Left ventricle myocardium superior (tissue), 1 donor: ENCODE data around the gene AGXT. TPM values are rescaled to one million over a fixed set of nuclear protein-coding genes. Genes with fewer than 3 reads are reported as not detected.

Experiments
- ATAC-seq: fragments of 200-7000 bp; cut with Tn5 transposase; one replicate; pipeline ENCODE4 v1.9.1; 2020; ENCODE audit warnings: mild to moderate bottlenecking, moderate library complexity
- DNase-seq: peaks from one replicate; pipeline ENCODE4 v3.0.0-alpha.2; 2020
- intact Hi-C: fragments of 100-400 bp; cut with micrococcal nuclease; formaldehyde crosslinking; loops from one replicate; pipeline ENCODE4 v1.11.0; 2022
- total RNA-seq: library from RNA; stranded (reverse); fragmentation: NEBNext Ultra II Directional; extraction: Animal tissue kit (Norgen Biotek cat#: 25700); gene quantifications from one replicate; pipeline ENCODE4 v1.2.1, GENCODE V29; 2021
- donor health status: DM: no; HTN: yes; CAD: no; lungs with severe emphysema.

The AGXT gene
- total RNA-seq, 1 donor from 2014 or later, result 0.12 TPM

DNA sequence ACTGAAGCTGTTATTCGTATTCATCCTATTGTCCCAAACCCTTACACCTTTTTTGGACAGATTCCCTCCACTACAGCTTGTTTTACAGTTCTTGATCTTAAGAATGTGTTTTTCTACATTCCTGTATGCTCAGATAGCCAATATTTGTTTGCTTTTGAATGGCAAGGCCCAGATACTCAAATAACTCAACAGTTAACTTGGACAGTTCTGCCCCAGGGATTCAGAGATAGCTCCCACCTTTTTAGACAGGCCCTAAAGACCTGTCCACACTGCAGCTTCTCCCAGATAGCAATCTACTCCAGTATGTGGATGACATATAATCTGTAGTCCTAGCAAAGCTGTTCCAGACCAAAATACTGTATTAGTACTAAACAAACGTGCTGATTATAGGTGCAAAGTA lies 7.1 kb upstream of the AGXT start:
- intact Hi-C loops, result no loop called here
- DNase-seq, result no peak
- no peak for ATAC-seq

DNA sequence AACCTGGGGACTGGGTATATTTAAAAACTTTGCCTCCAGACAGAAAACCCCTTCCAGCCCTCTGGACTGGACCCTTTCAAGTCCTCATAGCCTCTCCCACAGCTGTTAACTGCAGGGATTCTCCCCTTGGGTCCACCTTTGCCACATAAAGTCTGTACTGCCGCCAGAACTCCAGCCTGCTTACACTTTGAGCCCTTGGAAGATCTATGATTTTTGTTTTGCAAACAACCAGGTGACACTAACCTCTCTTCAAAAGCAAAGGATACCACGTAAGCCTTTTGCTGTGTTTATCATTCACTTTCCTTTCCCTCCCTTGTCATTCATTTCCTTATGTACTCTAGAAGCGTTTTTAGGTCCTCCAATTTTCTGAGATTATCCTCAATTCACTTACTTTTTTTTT lies 4.1 kb upstream of the AGXT start:
- ATAC-seq, result no peak
- no peak for DNase-seq
- intact Hi-C loops, result no loop called here

- no peak for ATAC-seq
- intact Hi-C loops, result no loop called here
Measured at GRCh38 chr2:240865391-240865790, 3.2 kb upstream of the AGXT start.

DNA sequence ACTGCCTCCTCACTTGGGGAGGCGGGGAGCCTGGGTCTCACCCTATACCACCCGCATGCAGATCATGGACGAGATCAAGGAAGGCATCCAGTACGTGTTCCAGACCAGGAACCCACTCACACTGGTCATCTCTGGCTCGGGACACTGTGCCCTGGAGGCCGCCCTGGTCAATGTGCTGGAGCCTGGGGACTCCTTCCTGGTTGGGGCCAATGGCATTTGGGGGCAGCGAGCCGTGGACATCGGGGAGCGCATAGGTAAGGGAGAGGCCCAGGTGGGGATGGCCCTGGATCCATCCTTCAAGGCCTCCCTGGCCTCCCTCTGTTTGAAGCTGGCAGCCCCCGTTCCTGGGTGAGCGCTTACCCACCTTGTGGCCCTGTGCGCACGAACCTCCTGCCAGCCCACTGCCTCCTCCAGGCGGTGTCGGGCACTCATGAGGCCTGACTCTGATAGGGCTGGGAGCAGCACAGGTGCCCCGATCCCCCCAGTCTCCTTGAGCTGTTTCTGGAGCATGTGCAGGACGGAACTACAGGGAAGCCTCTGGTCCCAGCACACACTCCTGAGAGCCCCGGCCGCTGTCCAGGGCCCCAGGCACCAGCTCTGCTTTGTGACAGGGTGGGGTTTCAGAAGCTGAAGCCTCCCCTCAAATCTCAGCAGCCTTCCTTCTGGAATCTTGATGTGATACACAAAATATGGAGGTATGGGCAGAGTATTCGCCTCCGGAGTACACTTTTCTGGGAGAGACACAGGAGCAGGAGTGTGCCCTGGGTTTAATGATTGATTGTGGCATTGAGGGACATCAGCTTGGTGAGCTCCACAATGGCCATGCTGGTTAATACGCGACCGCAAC lies 708 bp downstream of the AGXT start:
- DNase-seq (no peak), ATAC-seq (no peak)
- intact Hi-C loops, result no loop called here

More at GRCh38 chr2:240865391-240865790, 3.2 kb upstream of the AGXT start:
- DNase-seq, result no peak

DNA sequence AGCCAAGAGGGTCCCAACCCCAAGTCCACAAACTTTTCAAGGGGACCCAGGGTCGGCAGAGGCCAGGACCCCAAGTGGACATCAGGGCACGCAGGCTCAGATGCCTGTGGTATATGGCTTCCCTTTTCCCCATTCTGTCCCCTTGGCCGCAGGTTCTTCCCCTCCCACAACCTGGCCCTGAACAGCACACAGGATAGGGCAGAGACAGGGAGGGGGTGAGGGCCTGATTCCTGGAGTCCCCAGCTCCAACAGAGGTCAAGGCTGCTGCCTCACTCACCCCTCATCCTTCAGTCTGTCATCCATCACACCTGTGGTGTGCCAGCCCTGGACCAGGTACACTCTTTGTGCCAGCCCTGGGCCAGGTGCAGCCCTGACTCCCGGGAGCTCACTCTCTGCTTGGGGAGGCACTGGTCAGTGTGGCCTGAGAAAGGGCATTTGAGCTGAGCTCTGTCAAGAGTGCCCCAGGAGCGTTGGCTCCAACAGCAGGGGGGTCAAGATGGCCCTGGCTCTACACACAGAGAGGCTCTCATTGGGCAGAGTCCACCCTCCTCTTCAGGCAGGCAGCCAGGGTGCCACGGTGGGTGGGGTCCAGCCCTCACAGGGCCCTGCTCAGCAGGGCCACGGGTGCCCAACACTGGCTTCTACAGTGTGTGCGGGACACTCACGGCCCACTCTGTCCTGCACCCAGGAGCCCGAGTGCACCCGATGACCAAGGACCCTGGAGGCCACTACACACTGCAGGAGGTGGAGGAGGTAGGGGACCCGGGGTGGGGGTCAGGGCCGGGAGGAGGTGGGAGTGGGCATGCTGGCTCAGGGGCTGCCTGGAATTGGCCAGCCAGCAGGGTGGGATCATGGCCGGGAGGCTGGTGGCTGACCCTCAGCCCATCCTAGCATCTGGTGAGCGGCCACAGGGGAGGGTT lies 1.6 kb downstream of the AGXT start:
- no peak for ATAC-seq
- no peak for DNase-seq
- intact Hi-C loops, result no loop called here

DNA sequence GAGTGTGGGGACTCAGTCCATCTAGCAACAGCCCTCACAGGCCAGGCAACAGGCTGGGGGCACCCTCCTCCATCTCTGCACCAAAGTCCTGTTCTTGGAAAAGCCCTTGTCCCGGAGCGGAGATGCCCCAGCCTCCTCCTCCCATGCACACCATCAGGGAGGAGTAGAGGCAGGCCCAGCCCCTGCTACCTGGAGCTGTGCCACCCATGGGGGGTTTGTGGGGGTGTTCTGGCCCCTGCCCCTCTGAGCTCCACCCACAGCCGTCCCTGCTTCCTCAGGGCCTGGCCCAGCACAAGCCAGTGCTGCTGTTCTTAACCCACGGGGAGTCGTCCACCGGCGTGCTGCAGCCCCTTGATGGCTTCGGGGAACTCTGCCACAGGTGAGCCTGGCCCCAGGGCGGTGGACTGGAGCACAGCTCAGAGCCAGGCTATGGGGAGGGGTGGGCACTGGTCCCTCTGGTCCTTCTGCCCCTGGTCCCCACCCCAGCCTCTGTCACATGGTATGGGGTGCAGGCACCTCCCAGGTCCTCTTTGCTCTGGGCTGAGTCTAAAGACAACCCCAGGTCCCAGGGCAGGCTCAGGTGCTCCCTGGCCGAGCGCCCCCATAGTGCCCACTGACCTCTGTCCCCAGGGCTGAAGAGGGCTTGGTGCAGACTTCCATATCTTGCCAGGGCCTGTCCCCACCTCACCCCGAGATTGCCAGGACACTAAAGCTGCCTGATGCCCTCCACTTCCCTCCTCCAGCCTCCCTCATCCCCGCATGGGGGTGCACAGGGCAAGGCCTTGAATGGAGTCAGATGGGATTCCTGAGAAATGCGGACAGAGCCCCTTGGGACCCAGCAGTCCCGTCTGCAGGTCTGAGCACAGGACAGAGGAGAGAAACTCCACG lies 2.7 kb downstream of the AGXT start:
- intact Hi-C loops, result no loop called here
- DNase-seq, result no peak
- ATAC-seq, result no peak

DNA sequence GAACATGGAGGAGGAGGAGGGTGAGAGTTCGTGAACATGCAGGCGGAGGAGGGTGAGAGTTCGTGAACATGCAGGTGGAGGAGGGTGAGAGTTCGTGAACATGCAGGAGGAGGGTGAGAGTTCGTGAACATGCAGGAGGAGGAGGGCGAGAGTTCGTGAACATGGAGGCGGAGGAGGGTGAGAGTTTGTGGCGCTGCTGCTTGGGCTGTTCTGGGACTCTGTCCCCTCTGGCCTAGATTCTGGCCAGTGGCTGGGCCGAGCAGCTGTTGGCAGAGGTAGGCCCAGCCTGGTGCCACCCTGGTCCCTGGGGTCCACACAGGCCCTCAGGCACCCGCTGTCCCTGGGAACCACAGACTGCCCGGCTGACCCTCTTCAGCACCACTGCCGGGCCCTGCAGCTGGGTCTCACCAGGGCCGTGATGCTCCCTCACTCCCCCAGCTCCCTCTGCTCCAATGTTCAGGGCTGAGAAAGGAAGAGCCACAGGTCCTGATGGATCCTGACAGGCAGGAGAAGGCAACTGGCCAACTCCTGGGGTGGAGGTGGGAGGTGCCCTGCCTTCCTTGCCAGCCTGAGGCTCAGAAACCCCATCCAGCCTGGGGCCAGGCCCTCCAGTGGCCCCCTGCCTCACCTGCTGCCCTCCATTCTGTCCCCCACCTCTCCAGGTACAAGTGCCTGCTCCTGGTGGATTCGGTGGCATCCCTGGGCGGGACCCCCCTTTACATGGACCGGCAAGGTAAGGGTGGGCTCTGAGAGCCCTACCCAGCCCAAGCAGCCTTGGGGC lies 3.9 kb downstream of the AGXT start:
- DNase-seq (no peak), ATAC-seq (no peak)
- intact Hi-C loops, result no loop called here

GRCh38 chr2:240873098-240873788 lies 4.6 kb downstream of the AGXT start:
- intact Hi-C loops, result no loop called here
- ATAC-seq (no peak), DNase-seq (no peak)

DNA sequence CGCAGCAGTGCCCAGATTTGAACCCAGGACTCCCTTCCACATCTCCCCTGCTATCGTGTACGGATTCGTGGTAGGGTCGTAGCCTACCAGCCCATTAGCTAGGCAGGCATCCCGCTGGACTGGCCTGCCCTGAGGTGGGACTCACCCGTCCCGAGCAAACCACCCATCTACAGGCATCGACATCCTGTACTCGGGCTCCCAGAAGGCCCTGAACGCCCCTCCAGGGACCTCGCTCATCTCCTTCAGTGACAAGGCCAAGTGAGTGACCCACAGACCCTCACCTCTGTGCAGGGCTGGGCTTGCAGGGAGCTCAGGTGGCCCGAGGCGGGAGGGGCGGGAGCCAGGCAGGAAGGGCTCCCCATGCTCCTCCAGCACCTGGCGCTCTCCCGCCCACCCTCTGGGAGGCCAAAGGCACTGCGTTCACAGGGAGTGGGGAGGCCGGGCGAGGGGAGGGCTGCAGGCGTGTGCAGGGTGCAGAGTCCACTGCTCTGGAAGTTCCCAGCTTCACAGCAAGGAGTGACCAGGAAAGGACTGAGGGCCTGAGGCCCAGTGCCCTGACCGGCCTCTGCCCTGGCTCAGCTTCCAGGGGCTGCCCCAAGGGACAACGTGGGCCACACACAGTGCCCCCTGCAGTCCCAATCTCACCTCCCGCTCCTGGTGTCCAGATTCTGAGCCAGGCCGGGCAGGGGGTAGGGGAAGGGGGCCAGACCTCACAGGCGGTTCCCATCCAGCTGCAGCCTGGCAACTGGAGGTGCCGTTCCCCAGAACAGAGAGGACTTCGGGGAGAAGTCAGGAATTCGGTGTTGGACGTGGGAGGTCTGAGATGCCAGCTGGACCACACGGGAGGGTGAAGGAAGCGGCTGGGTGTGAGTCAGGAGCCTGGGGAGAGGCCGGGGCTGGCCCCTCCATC lies 5.4 kb downstream of the AGXT start:
- ATAC-seq, result no peak
- intact Hi-C loops, result no loop called here

DNA sequence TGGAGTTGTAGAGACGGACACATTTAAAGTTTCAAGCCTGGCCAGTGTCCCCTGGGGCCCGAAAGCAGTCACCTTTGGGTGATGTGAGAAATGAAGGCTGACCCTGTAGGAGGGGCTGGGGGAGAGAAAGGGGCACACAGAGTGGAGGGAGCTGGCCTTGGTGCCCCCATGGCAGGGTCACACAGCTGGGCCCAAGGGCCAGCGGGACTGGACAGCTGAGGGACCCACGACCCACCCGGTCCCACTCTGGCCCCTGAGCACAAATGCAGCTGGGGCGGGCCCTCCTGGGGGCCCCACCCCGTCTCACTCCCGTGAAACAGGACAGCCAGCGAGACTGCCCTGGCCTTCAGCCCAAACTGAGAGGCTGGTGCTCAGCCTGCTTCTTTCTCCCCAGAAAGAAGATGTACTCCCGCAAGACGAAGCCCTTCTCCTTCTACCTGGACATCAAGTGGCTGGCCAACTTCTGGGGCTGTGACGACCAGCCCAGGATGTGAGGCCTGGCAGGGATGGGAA lies 6.1 kb downstream of the AGXT start:
- DNase-seq (no peak), ATAC-seq (no peak)
- intact Hi-C loops, result no loop called here

More for the DNA sequence above, 5.4 kb downstream of the AGXT start:
- no peak for DNase-seq

DNA sequence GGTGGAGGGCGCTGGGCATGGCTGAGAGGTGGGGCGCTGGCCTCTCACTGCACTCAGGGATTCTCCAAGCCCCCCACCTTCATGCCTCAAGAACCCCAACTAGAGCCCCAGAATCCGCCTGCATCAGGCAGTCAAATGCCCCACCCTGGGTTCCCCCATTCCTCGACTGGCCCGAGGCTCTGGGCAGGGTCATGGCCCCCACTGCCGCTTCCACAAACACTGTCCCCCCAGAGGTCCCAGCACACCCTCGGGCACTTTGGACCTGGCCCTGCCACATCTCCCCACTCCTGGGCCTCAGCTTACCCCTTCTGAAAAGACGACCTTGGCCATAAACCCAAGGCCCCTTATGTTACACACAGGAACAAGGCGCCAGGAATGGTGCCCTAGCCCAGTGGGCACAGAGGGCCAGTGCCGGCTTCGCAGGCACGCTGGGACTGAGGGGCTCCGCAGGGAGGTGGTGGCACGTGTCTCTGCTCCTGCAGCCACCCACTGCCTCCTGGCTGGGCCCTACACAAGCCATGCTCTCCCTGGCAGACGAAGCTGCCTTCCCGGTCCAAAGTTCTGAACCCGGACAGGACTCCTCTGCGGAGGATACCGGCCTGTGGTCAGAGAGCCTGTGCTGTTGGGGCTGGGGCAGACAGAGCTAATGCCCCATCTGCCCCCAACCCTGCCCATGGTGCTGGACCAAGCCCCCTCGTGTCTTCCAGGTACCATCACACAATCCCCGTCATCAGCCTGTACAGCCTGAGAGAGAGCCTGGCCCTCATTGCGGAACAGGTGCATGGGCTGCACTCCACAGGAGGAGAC lies 6.8 kb downstream of the AGXT start:
- ATAC-seq (no peak), DNase-seq (no peak)
- intact Hi-C loops, result no loop called here

GRCh38 chr2:240876035-240876474 lies 7.4 kb downstream of the AGXT start:
- ATAC-seq (no peak), DNase-seq (no peak)
- intact Hi-C loops, result no loop called here

DNA sequence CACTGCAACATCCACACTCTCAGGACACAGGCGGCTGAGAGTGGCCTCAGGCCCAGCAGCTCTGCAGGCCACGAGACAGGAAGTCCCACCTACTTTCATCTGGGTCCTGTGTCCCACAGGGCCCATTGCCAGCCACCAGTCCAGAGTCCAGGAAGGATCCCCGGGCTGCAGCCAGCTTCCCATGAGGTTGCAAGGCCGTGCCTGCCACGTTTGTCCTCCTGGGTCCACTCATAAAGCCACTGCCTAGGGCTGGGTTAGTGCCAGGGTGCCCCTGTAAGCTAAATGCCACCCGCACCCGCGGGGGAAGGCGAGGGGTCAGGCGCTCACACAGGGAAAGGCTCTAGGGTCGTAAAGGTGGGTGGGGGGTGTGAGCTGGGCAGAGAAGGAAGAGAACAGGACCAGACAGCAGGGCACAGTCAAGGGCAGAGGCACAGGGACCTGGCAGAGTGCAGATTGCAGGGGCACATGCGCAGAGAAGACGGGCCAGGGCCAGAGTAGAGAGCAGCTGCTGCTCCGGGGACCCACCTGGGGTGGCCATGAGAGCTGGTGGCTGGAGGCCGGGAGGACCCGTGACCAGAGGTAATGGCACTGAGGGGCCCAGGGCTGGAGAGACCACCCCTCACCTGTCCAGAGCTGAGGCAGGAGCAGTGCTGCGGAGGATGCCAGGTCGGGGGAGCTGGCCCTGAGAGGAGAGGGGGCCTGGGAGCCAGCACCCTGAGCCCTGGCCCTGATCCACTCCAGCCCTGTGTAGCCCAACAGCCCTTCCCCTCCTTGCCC lies 8.0 kb downstream of the AGXT start:
- ATAC-seq (no peak), DNase-seq (no peak)

DNA sequence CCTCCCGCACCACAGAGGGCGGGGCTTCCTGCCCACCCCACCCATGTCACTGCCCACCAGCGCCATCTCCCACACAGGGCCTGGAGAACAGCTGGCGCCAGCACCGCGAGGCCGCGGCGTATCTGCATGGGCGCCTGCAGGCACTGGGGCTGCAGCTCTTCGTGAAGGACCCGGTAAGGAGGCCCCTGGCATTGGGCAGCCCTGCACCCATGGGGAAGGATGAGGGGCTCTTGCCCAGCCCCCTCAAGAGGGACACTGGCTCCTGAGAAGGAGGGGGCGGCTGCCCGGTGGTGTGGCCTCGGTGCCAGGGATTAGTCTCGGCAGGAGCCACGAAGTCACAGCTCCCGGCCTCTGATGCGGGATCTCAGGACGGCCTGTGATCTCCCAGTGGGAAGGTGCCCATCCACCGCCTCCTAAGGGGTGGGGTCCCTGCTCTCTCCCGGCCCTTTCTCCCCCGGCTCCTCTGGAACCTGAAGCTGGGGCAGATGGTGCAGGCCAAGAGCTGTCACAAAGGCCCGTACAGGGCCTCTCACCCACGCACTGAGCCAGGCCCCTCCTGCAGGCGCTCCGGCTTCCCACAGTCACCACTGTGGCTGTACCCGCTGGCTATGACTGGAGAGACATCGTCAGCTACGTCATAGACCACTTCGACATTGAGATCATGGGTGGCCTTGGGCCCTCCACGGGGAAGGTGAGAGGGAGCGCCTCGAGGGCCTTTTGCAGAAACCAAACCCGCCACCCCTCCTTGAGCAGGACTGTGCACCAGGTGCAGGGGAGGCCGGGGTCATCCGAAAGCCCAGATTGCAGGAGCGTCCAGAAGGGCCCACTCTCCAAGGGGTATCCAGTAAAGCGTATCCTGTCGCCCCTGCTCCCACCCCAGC lies 9.1 kb downstream of the AGXT start:
- DNase-seq, result peak; percentile 22
- no peak for ATAC-seq
- intact Hi-C loops, result no loop called here

More for the DNA sequence above, 8.0 kb downstream of the AGXT start:
- intact Hi-C loops, result no loop called here
